ENCODE results near the gene FGF14.
"Not testable (repeated sequence)": the region's sequence is repeated elsewhere in the genome, so short reads cannot be mapped to it uniquely, and the experiment has no call there.

FGF14 gene

DNA sequence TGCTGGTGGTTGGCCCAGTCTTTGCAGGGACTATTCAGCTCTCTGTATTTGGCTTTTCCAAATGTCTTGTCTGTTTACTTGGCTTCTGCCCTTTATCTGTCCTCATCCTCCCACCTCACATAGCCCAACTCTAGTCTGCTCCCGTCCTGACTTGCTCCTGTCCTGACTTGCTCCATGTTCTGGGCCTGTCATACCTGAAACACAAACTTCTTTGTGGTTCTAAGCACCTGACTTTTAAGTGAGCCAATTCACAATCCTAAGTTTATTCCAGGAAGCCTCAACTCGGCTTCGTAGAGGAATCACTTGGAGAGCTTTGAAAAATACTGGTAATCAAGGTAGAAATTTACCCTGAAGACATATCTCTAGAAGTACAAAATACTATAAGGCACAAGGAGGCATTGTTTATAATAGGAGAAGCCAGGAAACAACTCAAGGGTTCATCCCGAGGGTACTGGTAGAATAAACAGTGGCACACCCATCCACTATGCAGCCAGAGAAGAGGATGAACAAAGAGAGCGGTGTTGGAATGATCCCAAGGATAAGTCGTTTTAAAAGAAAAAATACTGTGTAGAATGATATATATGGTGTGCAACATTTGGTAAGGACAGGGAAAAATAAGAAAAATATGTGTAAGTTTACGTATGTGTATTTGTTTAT lies 284.5 kb downstream of the FGF14 start:
- no peak for DNase-seq

- DNase-seq = no peak
Observed at GRCh38 chr13:102103469-102103868, 298.4 kb downstream of the FGF14 start.

DNA sequence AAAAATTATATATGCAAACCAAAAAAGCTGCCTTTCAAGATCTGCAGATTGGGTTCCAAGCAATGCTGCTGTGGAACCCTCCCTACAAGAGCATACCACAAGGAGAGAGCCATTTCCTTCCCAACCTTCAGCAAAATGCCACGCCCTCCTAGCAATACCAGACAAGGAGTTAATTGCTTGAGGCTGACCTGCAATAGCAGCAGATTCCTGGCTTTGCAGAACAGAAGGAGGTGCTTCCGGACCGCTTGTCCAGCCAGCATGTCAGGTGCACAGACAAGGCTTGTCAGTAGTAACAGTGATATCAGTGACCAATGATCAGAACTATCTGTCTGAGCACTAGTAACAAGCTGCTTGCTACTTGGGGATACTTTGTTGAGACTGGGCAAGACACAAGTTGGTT lies 301.6 kb downstream of the FGF14 start:
- no peak for DNase-seq

GRCh38 chr13:102097708-102098107 lies 304.1 kb downstream of the FGF14 start:
- no peak for DNase-seq

- DNase-seq = not testable (repeated sequence)
Observed at GRCh38 chr13:102093288-102093687, 308.6 kb downstream of the FGF14 start.

- DNase-seq = no peak
Observed at GRCh38 chr13:102091231-102091630, 310.6 kb downstream of the FGF14 start.

DNA sequence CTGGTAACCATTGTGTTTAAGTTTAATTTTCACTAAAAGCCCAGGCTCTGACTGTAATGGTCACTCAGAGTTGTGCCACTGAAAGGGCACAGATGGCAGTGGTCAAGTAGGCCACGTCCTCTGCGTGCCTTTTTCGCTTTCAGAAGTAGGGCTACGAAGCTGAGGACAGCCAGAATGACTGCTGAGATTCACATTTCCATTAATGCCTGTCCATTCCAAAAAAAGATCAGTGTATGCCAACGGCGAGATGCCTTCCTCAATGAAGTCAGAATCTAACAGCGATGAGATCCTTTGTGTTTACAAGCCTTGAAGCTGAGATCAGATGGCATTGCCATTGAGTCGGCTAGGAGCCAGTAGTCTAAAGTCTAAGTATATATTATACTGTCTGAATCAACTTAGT lies 311.3 kb downstream of the FGF14 start:
- DNase-seq = no peak

GRCh38 chr13:102089722-102090121 lies 312.1 kb downstream of the FGF14 start:
- no peak for DNase-seq

DNA sequence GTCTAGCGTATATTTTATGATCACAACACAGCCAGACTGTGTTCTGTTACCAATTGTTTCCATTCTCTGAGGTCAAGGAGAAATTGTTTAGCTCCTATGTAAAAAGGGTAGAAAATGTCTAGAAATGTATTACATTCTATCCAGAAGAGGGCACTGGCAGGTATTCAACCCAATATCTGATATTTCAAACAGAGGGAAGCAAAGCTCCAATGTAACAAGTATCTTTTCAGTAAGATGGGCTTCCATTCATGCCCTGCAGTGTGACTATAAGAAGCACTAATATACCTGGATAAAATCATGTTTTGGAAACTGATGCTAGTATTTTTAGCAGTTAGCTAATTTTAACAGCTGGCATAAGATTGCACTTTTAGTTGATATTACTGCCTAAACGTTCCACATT lies 312.7 kb downstream of the FGF14 start:
- no peak for DNase-seq

- no peak for DNase-seq
Observed at GRCh38 chr13:102073251-102073650, 328.6 kb downstream of the FGF14 start.

DNA sequence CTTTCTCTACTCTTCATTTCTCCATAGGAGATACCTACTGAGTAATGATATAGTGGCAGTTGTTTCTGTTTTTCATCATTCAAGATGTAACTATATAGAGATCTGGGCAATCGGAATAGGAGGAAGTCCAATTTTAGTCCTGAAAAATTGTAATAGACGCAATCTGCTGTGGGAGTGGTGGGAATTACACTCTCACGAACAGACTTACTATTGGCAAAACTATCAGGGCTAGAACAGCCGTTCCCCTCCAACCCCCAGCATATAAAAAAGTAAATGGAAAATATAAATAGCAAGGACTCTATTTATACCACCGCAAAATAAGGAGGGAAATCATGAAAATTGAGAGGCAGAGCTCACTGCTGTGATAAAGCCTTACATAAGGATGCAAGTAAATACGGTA lies 330.1 kb downstream of the FGF14 start:
- no peak for DNase-seq

- not testable (repeated sequence) for DNase-seq
Observed at GRCh38 chr13:102068323-102068722, 333.5 kb downstream of the FGF14 start.

DNA sequence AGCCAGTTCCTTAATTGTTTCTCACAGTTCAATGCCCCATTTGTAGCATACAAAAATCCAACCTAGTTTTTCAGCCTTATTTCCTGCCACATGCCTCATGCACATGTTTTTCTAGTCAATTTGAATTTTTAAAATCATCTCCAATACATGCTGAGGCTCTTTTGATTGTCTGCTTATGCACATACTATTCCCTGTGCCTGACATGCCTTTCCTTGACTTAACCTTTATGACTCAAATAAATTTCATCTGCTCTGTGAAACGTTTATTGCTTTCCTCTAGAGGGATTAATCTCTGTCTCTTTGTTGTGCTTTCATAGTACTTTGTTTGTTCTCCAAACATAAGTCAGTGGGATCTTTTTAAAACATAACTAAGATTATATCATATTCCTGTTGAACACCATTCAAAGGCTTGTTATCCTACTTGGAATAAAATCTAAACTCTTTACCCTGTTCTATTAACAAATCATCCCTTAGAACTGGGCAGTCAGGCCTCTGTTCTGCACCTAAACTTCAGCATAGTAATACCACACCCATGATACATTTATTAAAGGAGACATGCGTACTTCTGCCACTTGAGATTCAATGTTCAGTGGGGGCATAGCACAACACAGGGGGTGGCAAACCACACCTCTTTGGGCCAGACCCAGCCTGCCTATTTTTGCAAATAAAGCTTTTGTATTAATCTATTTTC lies 346.6 kb downstream of the FGF14 start:
- DNase-seq = no peak

DNA sequence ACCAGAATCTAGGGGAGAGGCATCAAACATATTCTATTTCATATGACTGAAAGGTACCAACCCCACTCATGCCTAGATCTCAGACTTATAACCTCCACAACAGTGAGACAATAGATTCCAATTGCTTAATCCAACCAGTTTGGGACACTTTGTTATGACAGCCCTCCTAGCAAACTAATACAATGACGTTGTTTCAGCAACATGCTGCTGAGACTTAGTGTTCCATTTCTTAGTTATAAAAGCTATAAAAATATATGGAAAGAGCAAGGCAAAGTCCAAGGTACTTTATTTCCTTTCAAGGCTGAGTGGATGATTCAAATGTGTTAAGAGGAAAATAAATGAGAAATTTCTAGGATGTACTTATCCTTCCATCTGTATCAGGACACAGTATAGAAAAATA lies 352.0 kb downstream of the FGF14 start:
- DNase-seq = no peak

DNA sequence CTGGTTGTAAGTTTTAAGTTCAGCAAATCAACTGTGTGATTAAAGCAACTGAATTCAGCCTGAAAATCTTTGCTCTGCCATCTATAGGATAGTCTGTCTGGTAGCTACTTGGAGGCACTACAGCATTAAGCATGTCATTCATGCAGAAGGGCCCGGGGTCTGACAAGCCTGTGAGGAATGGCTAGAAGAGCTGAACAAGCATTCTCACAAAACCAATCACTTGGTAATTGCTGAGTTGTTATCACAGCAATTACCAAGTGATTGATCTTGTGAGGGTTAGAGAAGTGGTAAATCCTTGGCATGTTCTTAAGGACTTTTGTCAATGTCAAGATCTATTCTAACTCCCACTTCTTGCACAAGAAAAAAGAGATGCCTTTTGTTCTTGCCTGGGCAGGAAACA lies 356.1 kb downstream of the FGF14 start:
- no peak for DNase-seq

- no peak for DNase-seq
Observed at GRCh38 chr13:102042746-102043145, 359.1 kb downstream of the FGF14 start.

GRCh38 chr13:102041544-102041943 lies 360.3 kb downstream of the FGF14 start:
- DNase-seq = no peak

- DNase-seq = no peak
Observed at GRCh38 chr13:102040812-102041211, 361.0 kb downstream of the FGF14 start.

GRCh38 chr13:102039264-102039663 lies 362.6 kb downstream of the FGF14 start:
- no peak for DNase-seq

GRCh38 chr13:102038787-102039186 lies 363.1 kb downstream of the FGF14 start:
- no peak for DNase-seq

DNA sequence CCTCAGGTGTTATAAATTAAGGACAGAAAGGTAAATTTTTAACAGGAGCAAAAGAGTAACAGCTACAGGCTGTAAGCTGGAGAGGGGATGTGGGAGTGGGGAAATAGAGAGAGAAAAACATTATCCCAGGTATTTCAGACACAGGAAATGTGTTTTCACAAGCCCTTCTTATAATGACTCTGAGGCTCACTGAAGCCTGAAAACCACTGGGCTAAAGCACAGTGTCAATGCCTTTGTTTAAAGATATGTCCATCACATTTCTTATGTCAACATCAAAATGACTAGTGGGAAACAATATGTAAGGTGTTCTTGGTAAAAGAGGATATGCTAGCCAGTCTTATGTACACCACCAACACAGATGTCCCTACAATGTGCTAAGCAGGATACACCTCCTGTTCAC lies 365.9 kb downstream of the FGF14 start:
- no peak for DNase-seq

GRCh38 chr13:102033857-102034331 lies 368.0 kb downstream of the FGF14 start:
- no peak for DNase-seq

- no peak for DNase-seq
Observed at GRCh38 chr13:102033386-102033785, 368.5 kb downstream of the FGF14 start.

GRCh38 chr13:102028868-102029267 lies 373.0 kb downstream of the FGF14 start:
- no peak for DNase-seq

GRCh38 chr13:102028206-102028605 lies 373.6 kb downstream of the FGF14 start:
- no peak for DNase-seq

All from activated naive CD4-positive, alpha-beta T cell treated with Interleukin-2 at 50 U/mL for 16 hours (primary cell).